SKM-1 (cell line): ENCODE results near the gene UBR2.

Experiments used
- DNase-seq: peaks from one replicate; lab custom pipeline; 2025; ENCODE audit not compliant: unreplicated experiment; lab: John Stamatoyannopoulos, UW

UBR2 gene

GRCh38 chr6:42563697-42564505, at the start of gene UBR2:
Gene UBR2, plus strand, starts transcription at chr6:42564029. Its CDS starts 291 bp downstream, at chr6:42564320.
- DNase-seq, result peak; percentile 98

- DNase-seq, result peak; percentile 78
Measured at GRCh38 chr6:42514745-42515144, 49.1 kb upstream of the UBR2 start.

GRCh38 chr6:42519779-42520178, 44.0 kb upstream of the UBR2 start:
- DNase-seq, result no peak

GRCh38 chr6:42520786-42521607, 42.8 kb upstream of the UBR2 start:
- no peak for DNase-seq

- DNase-seq, result no peak
Measured at GRCh38 chr6:42522036-42522435, 41.8 kb upstream of the UBR2 start.

GRCh38 chr6:42522942-42523814, 40.7 kb upstream of the UBR2 start:
- DNase-seq, result no peak

GRCh38 chr6:42525206-42525605, 38.6 kb upstream of the UBR2 start:
- DNase-seq, result no peak

- no peak for DNase-seq
Measured at GRCh38 chr6:42526616-42527015, 37.2 kb upstream of the UBR2 start.

- DNase-seq, result no peak
Measured at GRCh38 chr6:42527204-42527603, 36.6 kb upstream of the UBR2 start.

GRCh38 chr6:42530296-42530695, 33.5 kb upstream of the UBR2 start:
- DNase-seq, result peak; percentile 58

GRCh38 chr6:42530751-42531150, 33.1 kb upstream of the UBR2 start:
- no peak for DNase-seq

- peak; percentile 63 for DNase-seq
Measured at GRCh38 chr6:42532038-42532669, 31.7 kb upstream of the UBR2 start.

- DNase-seq, result peak; percentile 29
Measured at GRCh38 chr6:42533794-42534193, 30.0 kb upstream of the UBR2 start.

GRCh38 chr6:42537536-42537935, 26.3 kb upstream of the UBR2 start:
- no peak for DNase-seq

- no peak for DNase-seq
Measured at GRCh38 chr6:42539135-42539534, 24.7 kb upstream of the UBR2 start.

- peak; percentile 59 for DNase-seq
Measured at GRCh38 chr6:42545226-42545773, 18.5 kb upstream of the UBR2 start.

GRCh38 chr6:42547407-42548329, 16.2 kb upstream of the UBR2 start:
- peak; percentile 82 for DNase-seq

- DNase-seq, result no peak
Measured at GRCh38 chr6:42550277-42550676, 13.6 kb upstream of the UBR2 start.

GRCh38 chr6:42551217-42551616, 12.6 kb upstream of the UBR2 start:
- DNase-seq, result no peak
